Right lobe of liver (tissue), 4 donors: ENCODE data around the gene DYNC1LI2.

Source experiments
- POLR2A ChIP-seq: fragments of 450-650 bp; IDR thresholded peaks from one replicate; pipeline ENCODE4 v1.6.1; 2017; ENCODE audit warnings: antibody characterized with exemption, mild to moderate bottlenecking
- TF ChIP-seq, protein P1 (sequence below), 4 donors: fragments of 200-600 bp in 3 of 4; fragments of 450-650 bp in 1 of 4; IDR thresholded peaks; one replicate each; pipeline versions ENCODE4 v1.5.1 to v1.8.0; 2016 to 2022; ENCODE audit warnings: antibody characterized with exemption in 4 of 4, mild to moderate bottlenecking in 2 of 4
- donor health status: DM: no; HTN: no; CAD: no.
- donor health status: DM: no; HTN: no; CAD: no.
- donor health status: DM: no; HTN: yes; CAD: no.

DNA sequence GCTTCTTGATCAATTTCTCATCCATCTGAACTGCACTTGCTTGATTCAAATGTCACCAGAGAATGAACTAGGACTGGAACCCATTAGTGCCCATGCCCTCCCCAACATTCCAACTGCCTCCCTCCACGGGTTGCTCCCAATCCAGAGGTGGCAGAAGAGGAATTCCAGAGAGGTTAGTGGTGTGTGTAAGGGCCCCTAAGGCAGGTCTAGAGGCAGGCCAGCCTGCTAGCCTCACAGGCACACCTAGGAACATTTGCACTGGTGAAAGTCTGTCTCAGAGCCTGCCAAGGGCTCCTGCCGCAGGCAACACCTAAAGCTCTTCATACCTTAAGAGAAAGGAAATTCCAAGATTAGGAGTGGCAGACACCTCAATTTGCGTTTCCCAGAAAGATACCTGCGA is 33.6 kb downstream of the DYNC1LI2 start:
- TF ChIP-seq, protein P1, sequence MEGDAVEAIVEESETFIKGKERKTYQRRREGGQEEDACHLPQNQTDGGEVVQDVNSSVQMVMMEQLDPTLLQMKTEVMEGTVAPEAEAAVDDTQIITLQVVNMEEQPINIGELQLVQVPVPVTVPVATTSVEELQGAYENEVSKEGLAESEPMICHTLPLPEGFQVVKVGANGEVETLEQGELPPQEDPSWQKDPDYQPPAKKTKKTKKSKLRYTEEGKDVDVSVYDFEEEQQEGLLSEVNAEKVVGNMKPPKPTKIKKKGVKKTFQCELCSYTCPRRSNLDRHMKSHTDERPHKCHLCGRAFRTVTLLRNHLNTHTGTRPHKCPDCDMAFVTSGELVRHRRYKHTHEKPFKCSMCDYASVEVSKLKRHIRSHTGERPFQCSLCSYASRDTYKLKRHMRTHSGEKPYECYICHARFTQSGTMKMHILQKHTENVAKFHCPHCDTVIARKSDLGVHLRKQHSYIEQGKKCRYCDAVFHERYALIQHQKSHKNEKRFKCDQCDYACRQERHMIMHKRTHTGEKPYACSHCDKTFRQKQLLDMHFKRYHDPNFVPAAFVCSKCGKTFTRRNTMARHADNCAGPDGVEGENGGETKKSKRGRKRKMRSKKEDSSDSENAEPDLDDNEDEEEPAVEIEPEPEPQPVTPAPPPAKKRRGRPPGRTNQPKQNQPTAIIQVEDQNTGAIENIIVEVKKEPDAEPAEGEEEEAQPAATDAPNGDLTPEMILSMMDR (IDR thresholded peaks at IDR 0.05), result no peak
- TF ChIP-seq POLR2A, result no peak
